CD4-positive, alpha-beta T cell treated with Interleukin-17A for 4 hours (primary cell): ENCODE data around the gene AWAT2.

Experiments used
- DNase-seq: peaks from one replicate; pipeline ENCODE4 v3.0.0-alpha.2; 2020; ENCODE audit warnings: mixed read lengths

AWAT2 gene

DNA sequence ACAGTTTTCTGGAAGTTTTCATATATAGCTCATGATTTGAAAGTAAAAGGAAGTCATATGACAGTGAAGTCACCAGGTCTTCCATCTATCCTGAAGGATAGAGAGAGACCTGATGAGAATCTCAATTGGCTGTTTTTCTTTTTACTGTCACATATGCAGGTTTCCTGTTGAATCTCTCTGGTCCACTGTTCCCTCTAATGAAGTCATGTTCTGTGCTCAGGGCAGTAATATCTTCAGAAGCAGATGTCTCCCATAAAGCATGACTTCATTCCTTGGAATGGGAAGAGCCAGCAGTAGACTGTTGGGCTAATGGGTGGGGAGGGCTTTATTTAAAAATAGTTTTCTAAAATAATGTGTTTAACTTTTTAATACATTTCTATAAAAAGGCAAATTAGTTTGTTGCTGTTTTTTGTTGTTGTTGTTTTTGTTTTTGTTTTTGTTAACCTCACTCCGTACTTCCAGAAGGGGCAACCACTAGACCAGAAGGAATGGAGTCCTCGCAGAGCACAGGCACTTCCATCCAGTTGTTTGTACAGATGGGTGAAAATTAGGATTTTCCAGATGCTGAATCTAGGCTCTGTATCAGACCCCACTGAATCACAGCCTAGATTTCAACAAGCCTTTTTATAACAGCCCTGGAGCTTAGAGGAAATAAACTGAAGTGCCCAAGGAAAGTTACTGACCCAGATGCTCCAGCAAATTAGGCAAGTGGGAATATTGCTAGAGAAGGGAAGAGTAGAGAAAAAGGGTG is 54.2 kb downstream of the AWAT2 start:
- no peak for DNase-seq

DNA sequence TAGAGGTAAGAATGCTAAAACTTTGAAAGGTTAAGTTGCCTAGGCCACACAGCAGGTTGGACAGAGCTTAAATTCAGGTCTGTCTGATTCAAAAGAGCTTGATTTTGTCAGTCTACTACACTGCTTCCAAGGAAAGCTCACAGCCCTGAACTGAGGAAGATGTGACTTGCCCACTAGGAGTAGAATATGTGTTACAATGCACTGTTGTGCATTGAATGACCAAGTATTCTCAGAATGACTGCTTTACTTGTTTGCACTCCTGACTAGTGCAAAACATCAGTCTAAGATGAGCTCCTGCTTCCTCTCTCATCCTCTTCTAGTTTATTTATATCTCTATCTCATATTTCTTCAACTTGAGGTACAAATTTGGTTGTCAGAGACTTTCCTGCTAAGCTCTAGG is 56.2 kb downstream of the AWAT2 start:
- DNase-seq, result no peak

DNA sequence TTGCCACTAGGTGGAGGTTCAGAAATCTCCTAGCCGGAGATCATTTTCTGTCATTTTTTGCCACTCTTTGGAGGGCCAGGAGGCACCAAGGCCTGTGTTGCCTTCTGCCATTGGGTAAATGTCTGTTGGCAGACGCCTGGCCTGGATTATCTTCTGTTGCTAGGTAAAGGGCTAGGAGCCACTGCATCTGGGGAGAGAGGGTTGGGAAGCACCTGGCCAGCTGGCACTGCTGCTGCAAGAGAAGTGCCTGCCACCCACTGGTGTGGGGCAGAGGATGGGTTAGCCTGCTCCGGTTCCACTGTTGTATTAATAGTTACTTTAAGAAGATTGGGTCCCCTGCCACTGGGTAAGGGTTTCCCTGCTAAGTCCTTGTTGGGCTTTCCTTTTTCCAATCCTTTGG is 58.1 kb downstream of the AWAT2 start:
- DNase-seq, result no peak
